ENCODE results near the gene MYBL2. TPM values are rescaled to one million over a fixed set of nuclear protein-coding genes. Genes with fewer than 3 reads are reported as not detected.

The MYBL2 gene
- total RNA-seq, 4 donors from 2014 or later, result 0.57 to 0.85 (median 0.66) TPM; not detected in 1

DNA sequence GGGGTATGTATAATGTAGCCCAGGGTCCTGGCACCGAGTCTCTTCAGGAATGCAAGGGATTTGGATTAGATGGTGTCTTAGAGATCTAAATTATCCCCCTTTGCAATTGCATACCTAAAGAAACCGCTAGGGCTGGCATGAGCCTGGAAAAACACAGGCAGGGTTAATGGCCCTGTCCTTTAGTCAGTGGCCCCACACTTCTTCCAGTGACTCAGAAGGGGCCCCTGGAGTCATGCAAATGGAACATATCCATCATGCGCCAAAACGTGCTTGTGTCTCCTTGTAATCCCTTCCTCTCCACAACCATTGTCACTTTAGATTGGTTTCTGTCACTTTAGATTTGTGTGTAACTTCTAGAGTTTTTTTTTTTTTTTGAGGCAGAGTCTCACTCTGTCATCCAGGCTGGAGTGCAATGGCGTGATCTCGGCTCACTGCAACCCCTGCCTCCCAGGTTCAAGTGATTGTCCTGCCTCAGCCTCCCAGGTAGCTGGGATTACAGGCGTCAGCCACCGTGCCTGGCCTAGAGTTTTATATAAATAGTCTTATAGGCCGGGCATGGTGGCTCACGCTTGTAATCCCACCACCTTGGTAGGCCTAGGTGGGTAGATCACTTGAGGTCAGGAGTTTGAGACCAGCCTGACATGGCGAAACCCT is 8.7 kb upstream of the MYBL2 start:
- TF ChIP-seq, protein P1, sequence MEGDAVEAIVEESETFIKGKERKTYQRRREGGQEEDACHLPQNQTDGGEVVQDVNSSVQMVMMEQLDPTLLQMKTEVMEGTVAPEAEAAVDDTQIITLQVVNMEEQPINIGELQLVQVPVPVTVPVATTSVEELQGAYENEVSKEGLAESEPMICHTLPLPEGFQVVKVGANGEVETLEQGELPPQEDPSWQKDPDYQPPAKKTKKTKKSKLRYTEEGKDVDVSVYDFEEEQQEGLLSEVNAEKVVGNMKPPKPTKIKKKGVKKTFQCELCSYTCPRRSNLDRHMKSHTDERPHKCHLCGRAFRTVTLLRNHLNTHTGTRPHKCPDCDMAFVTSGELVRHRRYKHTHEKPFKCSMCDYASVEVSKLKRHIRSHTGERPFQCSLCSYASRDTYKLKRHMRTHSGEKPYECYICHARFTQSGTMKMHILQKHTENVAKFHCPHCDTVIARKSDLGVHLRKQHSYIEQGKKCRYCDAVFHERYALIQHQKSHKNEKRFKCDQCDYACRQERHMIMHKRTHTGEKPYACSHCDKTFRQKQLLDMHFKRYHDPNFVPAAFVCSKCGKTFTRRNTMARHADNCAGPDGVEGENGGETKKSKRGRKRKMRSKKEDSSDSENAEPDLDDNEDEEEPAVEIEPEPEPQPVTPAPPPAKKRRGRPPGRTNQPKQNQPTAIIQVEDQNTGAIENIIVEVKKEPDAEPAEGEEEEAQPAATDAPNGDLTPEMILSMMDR (IDR thresholded peaks at IDR 0.05; ENCODE audit: low read depth), result no peak

DNA sequence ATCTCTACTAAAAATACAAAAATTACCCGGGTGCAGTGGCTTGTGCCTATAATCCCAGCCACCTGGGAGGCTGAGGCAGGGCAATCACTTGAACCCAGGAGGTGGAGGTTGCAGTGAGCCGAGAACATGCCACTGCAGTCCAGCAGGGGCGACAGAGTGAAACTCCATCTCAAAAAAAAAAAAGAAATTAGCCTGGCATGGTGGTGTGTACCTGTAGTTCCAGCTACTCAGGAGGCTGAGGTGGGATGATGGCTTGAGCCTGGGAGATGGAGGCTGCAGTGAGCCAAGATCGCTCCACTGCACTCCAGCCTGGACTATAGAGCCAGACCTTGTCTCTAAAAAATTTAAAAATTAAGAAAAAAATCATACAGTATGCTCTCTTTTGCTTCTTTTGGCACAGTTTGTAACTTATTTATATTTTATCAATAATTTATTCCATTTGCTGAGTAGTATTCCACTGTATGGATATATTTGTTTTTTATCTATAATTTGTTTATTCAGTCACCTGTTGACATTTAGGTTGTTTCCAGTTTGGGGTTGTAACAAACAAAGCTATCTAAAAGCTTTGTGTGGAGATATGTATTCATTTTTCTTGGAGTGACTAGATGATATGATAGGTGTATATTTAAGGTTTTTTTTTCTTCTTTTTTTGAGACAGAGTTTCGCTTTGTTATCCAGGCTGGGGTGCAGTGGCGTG is 8.0 kb upstream of the MYBL2 start:
- TF ChIP-seq, protein P1 (IDR thresholded peaks at IDR 0.05; ENCODE audit: low read depth), result no peak

DNA sequence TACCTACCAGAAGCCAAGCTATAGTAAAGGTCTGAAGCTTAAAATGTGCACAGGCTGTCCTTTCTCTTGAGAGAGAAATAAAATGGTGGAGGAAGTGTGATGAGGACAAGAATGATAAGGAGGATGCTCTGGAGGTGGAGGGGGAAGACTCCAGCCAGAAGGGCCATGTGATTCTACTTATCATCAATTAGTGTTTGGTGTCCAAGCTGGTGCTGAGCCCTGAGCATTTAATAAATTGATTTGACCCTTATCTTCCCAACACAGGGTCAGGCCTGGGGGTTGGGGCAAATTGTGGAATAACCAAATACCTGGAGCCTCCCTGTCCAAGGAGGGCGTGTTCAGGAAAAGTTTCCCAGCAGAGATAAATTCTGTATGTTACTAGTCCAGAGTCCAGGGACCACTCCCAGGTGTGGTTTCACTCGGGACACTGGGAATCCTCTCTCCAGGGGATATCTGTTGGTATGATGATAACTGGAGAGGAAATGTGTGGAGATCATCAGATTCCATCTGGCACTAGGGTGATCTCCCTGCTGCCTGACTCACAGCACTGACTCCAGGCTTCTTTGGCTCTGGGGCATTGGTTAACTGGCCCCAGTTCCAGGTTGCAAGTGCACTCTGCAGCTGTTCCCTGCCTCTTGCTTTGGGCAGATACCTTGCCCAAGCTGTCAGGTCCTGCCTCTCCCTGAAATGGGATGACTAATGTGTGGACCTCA is 3.8 kb upstream of the MYBL2 start:
- TF ChIP-seq, protein P1 (IDR thresholded peaks at IDR 0.05; ENCODE audit: low read depth), result no peak

DNA sequence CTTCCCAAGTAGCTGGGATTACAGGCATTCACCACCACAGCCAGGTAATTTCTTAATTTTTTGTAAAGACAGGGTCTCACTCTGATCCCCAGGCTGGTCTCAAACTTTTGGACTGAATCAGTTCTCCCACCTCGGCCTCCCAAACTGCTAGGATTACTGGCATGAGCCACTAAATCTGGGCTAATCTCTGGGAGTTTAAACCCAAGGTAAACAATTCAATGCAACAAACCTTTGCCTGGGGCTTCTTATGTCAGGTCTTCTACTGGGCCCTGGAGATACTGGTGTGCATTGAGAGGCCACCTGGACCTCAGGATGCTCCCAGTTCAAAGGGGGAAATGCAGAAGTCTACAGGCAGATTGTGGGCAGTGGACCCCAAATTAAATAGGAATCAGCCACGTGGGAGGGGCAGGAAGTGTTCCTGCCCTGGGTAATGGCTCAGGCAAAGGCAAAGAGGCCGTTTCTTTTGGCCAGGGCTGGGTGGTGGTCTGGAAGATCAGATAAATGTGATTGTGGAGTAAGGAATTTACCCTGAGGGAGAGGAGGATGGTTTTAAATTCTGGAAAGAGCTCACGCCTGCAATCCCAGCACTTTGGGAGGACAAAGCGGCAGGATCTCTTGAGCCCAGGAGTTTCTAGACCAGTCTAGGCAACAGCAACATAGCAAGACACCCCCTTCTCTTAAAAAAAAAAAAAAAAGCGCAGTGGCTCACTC is 1.3 kb upstream of the MYBL2 start:
- TF ChIP-seq, protein P1 (IDR thresholded peaks at IDR 0.05; ENCODE audit: low read depth), result no peak

DNA sequence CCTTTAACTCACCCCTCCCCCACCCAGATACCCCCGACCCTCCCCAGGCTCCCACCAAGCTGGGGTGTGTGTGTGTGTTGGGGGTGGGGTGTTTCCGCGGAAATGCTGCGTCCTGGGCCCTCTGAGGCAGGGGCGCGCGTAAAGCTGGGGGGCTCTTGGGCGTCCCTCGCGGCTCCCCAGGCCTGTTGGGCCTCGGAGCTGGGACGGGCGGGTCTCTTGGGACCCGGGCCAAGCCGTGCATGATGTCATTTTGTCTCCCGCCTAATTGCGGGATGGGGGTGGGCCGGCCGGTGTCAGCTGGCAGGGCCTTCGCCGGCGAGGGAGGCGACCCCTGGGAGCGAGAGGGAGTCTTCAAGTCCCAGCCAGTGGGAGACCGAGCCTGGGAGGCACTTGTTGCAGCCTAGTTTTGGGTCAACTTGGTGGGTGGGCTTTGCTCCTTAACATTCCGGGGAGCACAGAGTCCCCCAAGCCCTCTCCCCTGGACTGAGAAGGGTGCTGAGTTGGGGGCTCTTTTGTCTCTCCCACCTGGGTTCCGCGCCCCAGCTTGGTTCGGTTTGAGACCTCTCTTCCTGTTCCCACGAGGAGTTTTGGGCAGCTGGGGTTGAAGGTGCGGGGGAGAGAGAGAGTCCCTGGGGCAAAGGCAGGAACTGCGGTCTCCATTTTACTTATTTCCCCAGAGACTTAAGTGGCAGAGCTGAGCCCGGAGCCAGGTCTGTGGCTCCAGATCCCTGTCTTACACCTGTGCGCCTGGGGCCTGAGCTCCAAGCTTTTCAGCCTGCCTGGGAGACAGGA is 623 bp downstream of the MYBL2 start:
- TF ChIP-seq, protein P1 (IDR thresholded peaks at IDR 0.05; ENCODE audit: low read depth), result no peak

DNA sequence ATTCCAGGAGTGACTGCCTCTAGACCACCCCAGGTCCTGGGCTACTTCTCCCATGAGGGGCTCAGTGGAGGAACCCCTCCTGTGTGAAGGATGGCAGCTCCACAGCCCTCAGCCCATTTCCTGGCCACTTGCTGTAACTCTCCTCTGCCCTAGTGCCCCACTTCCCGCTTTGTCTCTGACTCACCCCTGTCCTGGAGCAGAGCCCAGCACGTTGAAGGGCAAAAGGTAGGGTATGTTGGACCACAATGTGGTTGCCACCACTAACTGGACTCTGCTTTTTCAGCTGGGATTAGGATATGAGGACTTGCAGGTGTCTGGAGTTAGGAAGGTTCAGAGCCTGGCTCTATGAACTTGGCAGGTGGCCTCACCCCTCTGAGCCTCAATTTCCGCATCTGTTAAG is 2.4 kb downstream of the MYBL2 start:
- TF ChIP-seq, protein P1 (IDR thresholded peaks at IDR 0.05; ENCODE audit: low read depth), result no peak

Data from subcutaneous adipose tissue (tissue), 4 donors.